SK-N-SH (cell line): ENCODE measurements around the gene MDM1.

Source experiments
- EP300 ChIP-seq, 2 experiments: IDR thresholded peaks; 2 replicates each; pipeline versions ENCODE4 v1.4.0 to v1.6.1; 2012; ENCODE audit warnings: borderline replicate concordance in 1 of 2, low read depth in 1 of 2, low read length in 1 of 2
- JUND ChIP-seq: IDR thresholded peaks from 2 replicates; pipeline ENCODE4 v1.4.0; 2012
- NRF1 ChIP-seq: IDR thresholded peaks from 2 replicates; pipeline ENCODE4 v1.6.1; 2012; ENCODE audit warnings: low read depth, mild to moderate bottlenecking, low read length
- POLR2AphosphoS5 ChIP-seq: IDR thresholded peaks from 2 replicates; pipeline ENCODE4 v1.6.1; 2012; ENCODE audit warnings: low read depth, low read length
- TCF12 ChIP-seq: IDR thresholded peaks from 2 replicates; pipeline ENCODE4 v1.4.0; 2012
- USF2 ChIP-seq: fragments of 150-350 bp; IDR thresholded peaks from 2 replicates; pipeline ENCODE4 v1.6.1; 2017; ENCODE audit warnings: antibody characterized with exemption, low read length, low read depth, borderline replicate concordance
- TF ChIP-seq, protein P1 (sequence below): fragments of 200-600 bp; sonication (generic); IDR thresholded peaks from 2 replicates; pipeline ENCODE4 v1.6.1; 2017; ENCODE audit warnings: antibody characterized with exemption, mild to moderate bottlenecking, moderate library complexity

GRCh38 chr12:68268967-68269366 lies 63.2 kb downstream of the MDM1 start:
- no peak for TF ChIP-seq USF2
- TF ChIP-seq, protein P1, sequence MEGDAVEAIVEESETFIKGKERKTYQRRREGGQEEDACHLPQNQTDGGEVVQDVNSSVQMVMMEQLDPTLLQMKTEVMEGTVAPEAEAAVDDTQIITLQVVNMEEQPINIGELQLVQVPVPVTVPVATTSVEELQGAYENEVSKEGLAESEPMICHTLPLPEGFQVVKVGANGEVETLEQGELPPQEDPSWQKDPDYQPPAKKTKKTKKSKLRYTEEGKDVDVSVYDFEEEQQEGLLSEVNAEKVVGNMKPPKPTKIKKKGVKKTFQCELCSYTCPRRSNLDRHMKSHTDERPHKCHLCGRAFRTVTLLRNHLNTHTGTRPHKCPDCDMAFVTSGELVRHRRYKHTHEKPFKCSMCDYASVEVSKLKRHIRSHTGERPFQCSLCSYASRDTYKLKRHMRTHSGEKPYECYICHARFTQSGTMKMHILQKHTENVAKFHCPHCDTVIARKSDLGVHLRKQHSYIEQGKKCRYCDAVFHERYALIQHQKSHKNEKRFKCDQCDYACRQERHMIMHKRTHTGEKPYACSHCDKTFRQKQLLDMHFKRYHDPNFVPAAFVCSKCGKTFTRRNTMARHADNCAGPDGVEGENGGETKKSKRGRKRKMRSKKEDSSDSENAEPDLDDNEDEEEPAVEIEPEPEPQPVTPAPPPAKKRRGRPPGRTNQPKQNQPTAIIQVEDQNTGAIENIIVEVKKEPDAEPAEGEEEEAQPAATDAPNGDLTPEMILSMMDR = no peak
- no peak for TF ChIP-seq NRF1
- no peak for TF ChIP-seq POLR2AphosphoS5
- TF ChIP-seq TCF12 = no peak
- no peak for TF ChIP-seq JUND
- TF ChIP-seq EP300 (IDR thresholded peaks at IDR 0.05; ENCODE audit: borderline replicate concordance in 1 of 2, low read depth in 1 of 2, low read length in 1 of 2) = no peak
